ENCODE results near the gene GCNT1.

Gene GCNT1

DNA sequence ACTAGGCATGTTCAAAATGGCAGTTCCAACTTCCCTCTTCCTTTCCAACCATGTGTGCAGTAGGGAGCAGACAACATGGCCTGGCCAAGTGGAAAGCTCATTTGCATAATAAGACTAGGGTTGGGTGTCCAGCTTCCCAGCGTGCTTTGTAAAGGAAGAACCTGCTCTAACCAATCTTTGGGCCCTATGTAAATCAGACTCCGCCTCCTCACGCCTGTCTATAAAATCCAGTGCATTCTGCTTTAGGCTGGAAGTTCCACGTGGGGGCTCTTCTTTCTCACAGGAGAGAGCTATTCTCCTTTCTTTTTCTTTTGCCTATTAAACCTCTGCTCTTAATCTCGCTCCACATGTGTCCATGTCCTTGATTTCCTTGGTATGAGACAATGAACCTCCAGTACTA, 83.4 kb downstream of the GCNT1 start:
- FAIRE-seq = no peak

DNA sequence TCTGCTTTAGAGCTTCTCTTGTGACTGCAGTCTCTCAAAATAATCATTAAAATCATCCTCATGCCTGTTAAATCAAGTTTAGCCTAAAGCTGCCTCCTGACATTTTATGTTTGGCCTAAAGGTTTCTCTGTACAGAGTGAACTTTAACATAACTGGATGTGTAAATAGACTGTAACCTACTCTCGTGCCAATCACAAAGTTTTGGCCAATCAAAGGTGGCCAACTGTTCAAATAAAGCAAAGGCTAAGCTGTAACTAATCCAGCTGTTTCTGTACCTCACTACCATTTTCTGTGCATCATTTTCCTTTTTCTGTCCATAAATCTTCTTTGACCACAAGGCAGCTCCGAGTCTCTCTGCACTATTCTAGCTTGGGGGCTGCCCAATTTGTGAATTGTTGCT, 86.2 kb downstream of the GCNT1 start:
- FAIRE-seq = no peak

DNA sequence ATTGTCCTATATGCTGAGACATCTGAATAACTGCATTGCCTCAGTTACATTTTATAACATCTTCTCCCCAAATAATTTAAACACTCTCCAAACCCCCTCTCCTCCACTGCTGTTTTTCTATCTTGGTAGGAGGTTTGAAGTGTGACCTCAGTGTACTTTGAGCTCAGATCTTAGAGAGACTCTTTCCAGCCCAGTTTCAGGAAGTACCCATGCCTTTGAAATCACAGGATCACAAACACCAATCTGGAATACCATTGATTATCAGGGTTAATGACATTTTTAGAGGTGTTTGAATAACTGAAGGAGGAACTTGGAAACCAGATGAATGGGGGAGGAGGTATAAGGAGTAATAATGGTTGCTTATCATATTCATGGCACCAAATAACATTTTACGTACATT, 93.2 kb downstream of the GCNT1 start:
- no peak for FAIRE-seq

DNA sequence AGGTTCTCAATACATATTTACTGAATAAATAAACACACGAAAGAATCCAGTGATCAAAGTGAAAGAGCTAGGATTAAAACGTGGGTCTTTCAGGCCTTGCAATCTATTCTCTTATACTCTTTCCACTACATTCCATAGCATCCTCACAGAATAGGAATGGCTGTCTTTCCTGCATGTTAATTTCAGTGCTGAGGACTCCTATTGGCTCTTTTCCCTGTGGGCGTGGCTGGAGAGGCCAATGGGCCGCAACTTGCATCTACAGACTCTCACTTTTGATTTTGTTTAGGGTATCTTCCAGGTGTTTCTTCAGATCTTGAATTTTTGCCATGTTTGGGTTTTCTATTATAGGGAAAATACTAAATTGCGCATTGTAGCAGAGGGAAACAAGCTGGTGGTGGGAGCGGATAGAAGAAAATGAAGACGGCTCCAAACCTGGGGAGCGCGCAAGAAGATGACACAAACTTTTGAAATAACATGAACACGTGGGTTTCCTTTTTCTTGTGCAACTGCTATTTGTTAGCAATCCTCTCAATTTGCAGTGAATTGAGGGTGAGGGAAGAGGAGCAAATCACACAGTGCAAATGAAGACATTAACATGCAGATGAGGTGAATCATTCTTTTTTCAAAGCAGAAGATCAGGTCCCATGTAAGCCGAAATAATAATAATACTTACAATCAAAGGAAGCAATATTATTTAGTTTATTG, 93.9 kb downstream of the GCNT1 start:
- FAIRE-seq = no peak

DNA sequence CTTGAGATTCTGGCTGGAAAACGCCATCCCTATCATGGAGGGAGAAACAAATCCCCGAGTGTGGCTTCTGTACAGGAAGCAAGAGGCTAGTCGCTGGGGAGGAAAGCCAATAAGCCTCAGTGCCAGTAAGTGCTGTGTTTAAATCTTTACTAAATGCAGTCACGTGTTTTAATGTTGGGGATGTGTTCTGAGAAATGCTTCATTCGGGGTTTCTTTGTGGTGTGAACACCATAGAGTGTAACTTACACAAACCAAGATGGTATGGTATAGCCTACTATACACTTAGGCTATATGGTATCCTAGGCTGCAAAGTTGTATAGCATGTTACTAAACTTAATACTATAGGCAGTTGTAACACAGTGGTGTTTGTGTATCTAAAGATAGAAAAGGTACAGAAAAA, 94.7 kb downstream of the GCNT1 start:
- no peak for FAIRE-seq

Measured in TTC549 (cell line).